ENCODE measurements around the gene PRRX2.

- TF ChIP-seq EZH2 (IDR thresholded peaks at IDR 0.05; ENCODE audit: low read length) (no peak), CTCF (optimal IDR thresholded peaks at IDR 0.05 in 1 of 3, IDR thresholded peaks at IDR 0.05 in 1 of 3, conservative IDR thresholded peaks at IDR 0.05 in 1 of 3; ENCODE audit: extremely low read depth in 1 of 3, insufficient read depth in 2 of 3, low read length in 3 of 3) (no peak)
Observed at GRCh38 chr9:129648764-129649115, 16.7 kb upstream of the PRRX2 start.
